Measurements from ENCODE around the gene PSTK.

Gene PSTK

DNA sequence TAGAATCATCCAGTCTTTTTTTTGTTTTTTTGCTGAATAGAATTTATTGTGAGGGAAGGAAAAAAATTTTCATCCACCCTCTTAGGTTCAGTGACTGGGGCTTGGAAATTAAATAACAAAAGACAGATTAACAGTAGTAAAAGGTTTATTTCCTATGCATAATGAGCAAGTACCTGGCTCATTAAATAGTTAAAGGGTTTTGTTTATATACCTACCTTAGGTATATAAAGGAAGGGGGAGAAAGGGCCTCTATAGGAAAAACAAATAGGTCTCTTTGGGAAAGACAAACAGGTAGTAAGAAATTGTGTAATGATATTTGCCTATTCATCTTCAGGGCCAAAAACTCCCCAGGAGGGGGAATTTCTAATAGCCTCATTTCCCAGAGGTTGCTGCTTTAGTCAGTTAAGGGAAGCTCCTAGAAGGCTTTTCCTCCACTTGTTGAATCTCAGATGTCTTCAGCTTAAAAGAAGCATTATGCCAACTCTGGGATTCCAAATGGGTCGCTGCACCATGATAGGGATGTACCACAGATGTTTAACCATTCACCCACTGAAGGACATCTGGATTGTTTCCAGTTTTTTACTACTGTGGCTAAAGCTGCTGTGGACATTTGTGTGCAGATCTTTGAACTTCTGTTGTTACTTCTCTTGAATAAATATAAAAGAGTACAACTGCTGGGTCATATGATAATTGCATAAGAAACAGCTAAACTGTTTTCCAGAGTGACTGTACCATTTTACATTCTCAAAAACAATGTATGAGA is 39.9 kb downstream of the PSTK start:
- no peak for DNase-seq (ENCODE audit: low read depth)

DNA sequence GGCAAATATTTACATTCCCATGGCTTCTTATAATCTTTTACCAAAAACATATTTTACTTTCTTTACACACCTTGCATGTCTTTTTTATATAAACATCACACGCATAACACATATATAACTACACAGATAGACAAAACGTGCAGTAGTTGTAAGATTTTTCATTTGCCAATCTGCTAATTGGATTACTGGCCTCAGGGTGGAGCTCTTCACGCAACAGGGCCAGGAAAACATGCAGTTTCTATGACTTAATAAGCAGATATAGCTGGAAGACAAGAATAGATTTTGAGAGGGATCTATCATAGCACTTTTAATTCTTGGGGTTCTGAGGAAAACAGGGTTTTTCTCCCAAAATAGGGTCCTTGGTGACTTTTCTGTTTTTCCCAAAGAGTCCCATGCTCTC is 41.3 kb downstream of the PSTK start:
- DNase-seq (ENCODE audit: low read depth): no peak

- no peak for DNase-seq (ENCODE audit: low read depth)
Observed at GRCh38 chr10:123024540-123024939, 44.3 kb downstream of the PSTK start.

DNA sequence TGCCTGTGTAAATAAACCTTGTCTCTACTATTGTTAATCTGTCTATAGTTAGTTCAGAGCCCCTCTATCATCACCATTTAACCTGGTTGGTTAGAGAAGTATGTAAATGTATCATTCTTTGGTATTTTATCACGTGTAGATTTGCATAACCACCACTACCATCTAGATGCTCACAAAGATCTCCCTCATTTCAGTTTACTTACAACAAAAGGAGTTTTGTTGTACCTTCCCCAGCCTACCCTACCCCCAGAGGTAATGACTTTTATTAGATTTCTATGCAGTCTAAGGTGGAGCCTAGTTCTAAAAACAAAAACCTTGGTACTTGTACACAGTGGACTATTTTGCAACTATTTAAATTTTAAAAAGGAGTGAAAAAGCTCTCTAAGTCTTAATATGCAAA is 46.1 kb downstream of the PSTK start:
- DNase-seq (ENCODE audit: low read depth): no peak

DNA sequence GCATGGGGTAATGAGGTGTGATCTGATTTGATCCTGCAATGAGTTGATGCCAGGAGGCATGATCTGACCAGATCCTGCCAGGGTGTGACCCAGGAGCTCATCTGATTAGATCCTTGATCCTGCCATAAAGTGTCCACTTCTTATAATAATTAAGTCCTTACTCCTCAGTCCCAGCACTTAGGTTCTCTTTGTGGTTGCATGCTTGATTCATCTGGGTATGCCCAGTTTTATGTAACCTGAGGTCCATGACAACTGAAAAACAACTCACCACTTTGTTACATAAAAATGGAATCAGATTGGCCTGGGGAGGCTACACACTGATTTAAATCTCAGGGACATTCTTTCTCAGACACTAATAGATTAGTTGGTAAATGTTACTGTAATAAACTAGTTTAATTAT is 47.7 kb downstream of the PSTK start:
- no peak for DNase-seq (ENCODE audit: low read depth)

- DNase-seq (ENCODE audit: low read depth): no peak
Observed at GRCh38 chr10:123031124-123031523, 50.9 kb downstream of the PSTK start.

- no peak for DNase-seq (ENCODE audit: low read depth)
Observed at GRCh38 chr10:123034332-123034731, 54.1 kb downstream of the PSTK start.

DNA sequence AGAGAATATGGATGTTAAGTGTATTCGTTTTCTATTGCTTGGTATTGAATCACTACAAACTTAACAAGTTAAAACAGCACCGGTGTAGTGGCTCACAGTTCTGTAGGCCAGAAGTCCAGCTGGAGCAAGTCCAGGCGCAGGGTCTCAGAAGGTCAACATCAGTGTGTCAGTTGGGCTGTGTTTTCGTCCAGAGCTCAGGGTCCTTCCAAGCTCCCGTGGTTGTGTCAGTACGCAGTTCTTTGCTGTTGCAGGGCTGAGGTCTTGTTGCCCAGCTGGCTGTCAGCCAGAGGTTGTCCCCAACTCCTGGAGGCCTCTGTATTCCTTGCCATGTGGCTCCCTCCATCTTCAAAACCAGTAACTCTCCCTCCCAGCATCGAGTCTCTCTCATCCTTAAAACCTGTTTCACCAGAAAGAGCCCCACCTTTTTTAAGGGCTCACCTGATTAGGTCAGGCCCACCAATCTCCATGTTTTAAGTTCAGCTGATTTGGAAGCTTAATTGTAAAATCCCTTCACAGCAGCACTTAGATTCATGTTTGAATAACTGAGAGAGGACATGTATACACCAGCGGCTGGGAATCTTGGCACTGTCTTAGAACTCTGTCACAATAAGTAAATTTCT is 55.4 kb downstream of the PSTK start:
- DNase-seq (ENCODE audit: low read depth): no peak

DNA sequence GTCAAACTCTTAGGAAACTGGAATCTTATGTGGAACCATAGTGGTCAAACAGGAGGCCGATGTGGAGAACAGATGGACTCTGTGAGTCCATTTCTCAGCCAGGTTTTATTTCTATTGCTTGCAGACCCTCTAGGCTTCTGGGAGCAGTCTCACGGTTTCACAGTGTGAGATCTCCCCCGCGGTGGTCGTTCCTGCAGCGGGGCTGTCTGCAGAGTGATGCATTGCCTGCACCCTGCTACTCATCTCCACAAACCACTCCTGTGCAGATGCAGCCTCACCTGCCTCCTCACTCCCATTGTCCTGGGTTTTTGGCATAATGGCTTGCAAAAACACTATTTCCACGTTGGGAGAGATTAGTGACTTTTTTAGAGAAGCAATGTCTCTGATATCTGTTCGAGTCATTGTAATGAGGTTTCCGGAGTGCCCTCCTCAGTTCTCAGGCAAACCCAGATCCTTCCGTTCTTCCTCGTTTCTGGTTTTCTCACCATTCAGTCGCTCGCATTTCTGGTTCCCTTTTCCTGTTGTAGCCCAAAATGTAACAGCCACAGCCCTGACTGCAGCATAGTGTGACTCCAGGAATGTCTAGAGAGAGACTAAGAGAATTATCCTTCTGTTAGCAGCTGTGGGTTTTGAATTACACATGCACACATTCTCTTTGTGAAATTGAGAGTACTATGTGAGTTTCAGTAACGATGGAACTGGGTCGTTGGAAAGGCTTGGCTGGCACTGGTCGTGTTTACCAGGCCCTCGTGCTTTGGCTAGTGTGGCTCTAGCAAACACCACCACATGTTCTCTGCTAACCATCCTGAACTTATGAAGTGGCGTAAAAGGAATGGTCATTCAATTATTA is 58.8 kb downstream of the PSTK start:
- no peak for DNase-seq (ENCODE audit: low read depth)

DNA sequence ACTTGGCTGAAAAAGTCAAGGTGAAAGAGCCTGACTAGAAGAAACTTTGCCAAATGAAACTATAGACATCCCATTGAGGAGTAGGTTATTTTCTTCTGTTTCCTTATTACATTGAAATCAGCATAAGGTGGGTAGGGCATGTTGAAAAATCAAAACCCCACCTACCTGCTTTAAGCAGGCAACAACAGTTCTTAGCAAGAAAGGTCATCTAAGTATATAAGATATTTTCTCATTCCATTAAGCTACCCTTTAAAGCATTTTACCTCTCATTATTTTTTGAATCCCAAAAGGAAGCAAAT is 59.4 kb downstream of the PSTK start:
- DNase-seq (ENCODE audit: low read depth): no peak

Data from stimulated activated CD8-positive, alpha-beta memory T cell treated with anti-CD3 and anti-CD28 coated beads, Interleukin-12 subunit alpha, Interleukin-12 subunit beta, amount 100 ng/mL, for 1 hour (primary cell).